GM12878 (cell line): ENCODE results near the gene DCLRE1C. TPM values are rescaled to one million over a fixed set of nuclear protein-coding genes. Genes with fewer than 3 reads are reported as not detected.

ENCODE experiments used
- ATAC-seq: fragments of 200-7000 bp; cut with Tn5 transposase; 3 replicates; pipeline ENCODE4 v1.9.1; 2020; ENCODE audit warnings: mild to moderate bottlenecking, moderate library complexity
- BruUV-seq: library from RNA; stranded (reverse); fragments of 400-500 nt; replicated peaks from 2 replicates; lab custom pipeline; 2021; lab: Mats Ljungman, UMichigan
- CTCF ChIA-PET: fragments of 300-600 bp; sonication (Branson Sonifier 250); formaldehyde crosslinking; extraction: SDS; loops from one replicate; lab custom pipeline; 2021; ENCODE audit warnings: inconsistent platforms; lab: Yijun Ruan, JAX
- POLR2A ChIA-PET: fragments of 350-600 bp; formaldehyde crosslinking; extraction: SDS; loops from one replicate; lab custom pipeline; 2021; ENCODE audit warnings: inconsistent platforms; lab: Charles Lee
- RAD21 ChIA-PET: fragments of 300-600 bp; sonication (Branson Sonifier 250); formaldehyde crosslinking; loops from one replicate; lab custom pipeline; 2023; ENCODE audit warnings: antibody characterized with exemption; ENCODE audit not compliant: unreplicated experiment; lab: Charles Lee
- SMC1A ChIA-PET: fragments of 300-600 bp; sonication (Branson Sonifier 250); formaldehyde crosslinking; loops from one replicate; lab custom pipeline; 2023; ENCODE audit not compliant: unreplicated experiment, uncharacterized antibody; lab: Charles Lee
- DNase-seq: peaks from one replicate; pipeline ENCODE4 v3.0.0-alpha.2; 2011; ENCODE audit warnings: low read depth, low spot score
- FAIRE-seq: peaks from 3 replicates; lab custom pipeline; 2011; peaks lifted over from hg19 to GRCh38; lab: Jason Lieb, UNC
- H2AFZ ChIP-seq: 2 replicates; pipeline ENCODE4 v1.6.0; 2011; ENCODE audit warnings: low read depth, low read length, control low read depth; ENCODE audit not compliant: control insufficient read depth
- H3K27ac ChIP-seq: 2 replicates; pipeline ENCODE4 v1.5.1; 2011; ENCODE audit warnings: control low read depth; ENCODE audit not compliant: control insufficient read depth, insufficient read depth
- H3K27me3 ChIP-seq, 2 experiments: replicated peaks in 1 of 2; 2 replicates each; pipeline versions ENCODE4 v1.6.0 to v1.6.1; 2011; ENCODE audit warnings: low read length in 1 of 2; ENCODE audit not compliant: control insufficient read depth in 2 of 2, insufficient read depth in 2 of 2
- H3K36me3 ChIP-seq, 2 experiments: 2 replicates each; pipeline ENCODE4 v1.5.1; 2011; ENCODE audit warnings: low read length in 1 of 2; ENCODE audit not compliant: control insufficient read depth in 2 of 2, insufficient read depth in 2 of 2
- H3K4me1 ChIP-seq: 2 replicates; pipeline ENCODE4 v1.6.1; 2011; ENCODE audit warnings: mild to moderate bottlenecking, low read length, moderate library complexity, mixed read lengths; ENCODE audit not compliant: control insufficient read depth, insufficient read depth
- H3K4me2 ChIP-seq: 2 replicates; pipeline ENCODE4 v1.6.0; 2011; ENCODE audit warnings: control low read depth; ENCODE audit not compliant: control insufficient read depth, insufficient read depth
- H3K4me3 ChIP-seq: fragments of 200-600 bp; sonication (generic); 2 replicates; pipeline ENCODE4 v1.5.1; 2016
- H3K79me2 ChIP-seq: 2 replicates; pipeline ENCODE4 v1.6.0; 2011; ENCODE audit warnings: low read length; ENCODE audit not compliant: control insufficient read depth, insufficient read depth
- H3K9ac ChIP-seq: 2 replicates; pipeline ENCODE4 v1.8.0; 2011; ENCODE audit warnings: low read length, control low read depth, mixed read lengths; ENCODE audit not compliant: control insufficient read depth, insufficient read depth
- H3K9me3 ChIP-seq: replicated peaks from 3 replicates; pipeline ENCODE4 v1.5.1; 2011; ENCODE audit warnings: mild to moderate bottlenecking, low read length; ENCODE audit not compliant: control insufficient read depth, insufficient read depth
- H4K20me1 ChIP-seq: 2 replicates; pipeline ENCODE4 v1.6.0; 2011; ENCODE audit not compliant: control insufficient read depth, insufficient read depth
- ESRRA ChIP-seq: IDR thresholded peaks from 2 replicates; pipeline ENCODE4 v1.6.1; 2012; ENCODE audit warnings: mild to moderate bottlenecking, low read length, improper control_type of control experiment
- KLF5 ChIP-seq: fragments of 450-650 bp; IDR thresholded peaks from 2 replicates; pipeline ENCODE4 v1.6.1; 2014; ENCODE audit warnings: mild to moderate bottlenecking; ENCODE audit not compliant: partially characterized antibody
- LARP7 ChIP-seq: fragments of 450-650 bp; IDR thresholded peaks from 2 replicates; pipeline ENCODE4 v1.6.1; 2017; ENCODE audit warnings: mild to moderate bottlenecking
- RUNX3 ChIP-seq: IDR thresholded peaks from 2 replicates; pipeline ENCODE4 v1.6.1; 2012; ENCODE audit warnings: low read length, inconsistent platforms
- SIX5 ChIP-seq: IDR thresholded peaks from 2 replicates; pipeline ENCODE4 v1.6.1; 2011; ENCODE audit warnings: mild to moderate bottlenecking, low read depth, low read length, moderate library complexity; ENCODE audit not compliant: severe bottlenecking
- SMAD5 ChIP-seq: IDR thresholded peaks from 2 replicates; pipeline ENCODE4 v1.6.1; 2016; ENCODE audit warnings: antibody characterized with exemption, low read depth
- SMARCA5 ChIP-seq: fragments of 450-650 bp; IDR thresholded peaks from 2 replicates; pipeline ENCODE4 v1.6.1; 2017; ENCODE audit warnings: mild to moderate bottlenecking
- SP1 ChIP-seq: IDR thresholded peaks from one replicate; pipeline ENCODE4 v1.6.1; 2011; ENCODE audit warnings: low read depth, low read length
- STAT3 ChIP-seq: IDR thresholded peaks from 2 replicates; pipeline ENCODE4 v1.6.1; 2011; ENCODE audit warnings: low read depth, low read length, improper control_type of control experiment
- SUZ12 ChIP-seq: fragments of 200-600 bp; sonication (generic); IDR thresholded peaks from one replicate; pipeline ENCODE4 v1.6.1; 2018; ENCODE audit warnings: antibody characterized with exemption, mild to moderate bottlenecking; ENCODE audit not compliant: unreplicated experiment
- TARDBP ChIP-seq: IDR thresholded peaks from 2 replicates; pipeline ENCODE4 v1.6.1; 2016; ENCODE audit warnings: borderline replicate concordance
- ZBED1 ChIP-seq: IDR thresholded peaks from 2 replicates; pipeline ENCODE4 v1.6.1; 2016; ENCODE audit warnings: borderline replicate concordance
- ZNF384 ChIP-seq: IDR thresholded peaks from 2 replicates; pipeline ENCODE4 v1.6.1; 2012; ENCODE audit warnings: low read depth, mild to moderate bottlenecking, low read length, improper control_type of control experiment, borderline replicate concordance
- WGBS: methylation state at CpG from one replicate; pipeline ENCODE4 v1.1.6; 2016; ENCODE audit warnings: low lambda C conversion rate; ENCODE audit not compliant: insufficient replicate concordance, insufficient coverage; ENCODE audit errors: missing lambda C conversion rate; 5-methylcytosine and 5-hydroxymethylcytosine counted together
- in situ Hi-C: fragments of 300-500 bp; cut with MboI; formaldehyde crosslinking; loops from 9 replicates; pipeline ENCODE4 v1.14.3; 2018; ENCODE audit warnings: mixed read lengths
- intact Hi-C: fragments of 100-400 bp; cut with micrococcal nuclease; formaldehyde crosslinking; loops from one replicate; pipeline ENCODE4 v1.14.2; 2022; ENCODE audit not compliant: unreplicated experiment
- polyA plus RNA-seq, 11 experiments: library from polyadenylated mRNA; depleted of rRNA in 4 of 11; unstranded in 6 of 11; stranded (reverse) in 5 of 11; fragments of >200 nt; fragmentation: Nextera tagmentation in 4 of 11; fragmentation: Illumina TruSeq in 1 of 11; extraction: Ambion mirVana in 4 of 11; extraction: Trizol in 1 of 11; gene quantifications; 1 replicate in 1 of 11; 2 replicates in 10 of 11; pipeline versions ENCODE4 v1.2.1 to v1.2.3, GENCODE V29; 2011 to 2016; ENCODE audit warnings: inconsistent platforms in 2 of 11, missing spikeins in 2 of 11, low read depth in 1 of 11
- total RNA-seq, 4 experiments: library from RNA; depleted of rRNA in 3 of 4; stranded (reverse); fragments of >200 nt in 3 of 4; fragmentation: Illumina TruSeq in 1 of 4; extraction: Trizol in 1 of 4; gene quantifications; 2 replicates each; pipeline versions ENCODE4 v1.2.1 to v1.2.3, GENCODE V29; 2013 to 2021

The DCLRE1C gene
- total and polyA plus RNA-seq, 10 of the 15 experiments (the other 5 are each of a cell fraction or from before 2014, with no cell fraction given), result 15.7 to 43.4 (median 26.0) TPM

DNA sequence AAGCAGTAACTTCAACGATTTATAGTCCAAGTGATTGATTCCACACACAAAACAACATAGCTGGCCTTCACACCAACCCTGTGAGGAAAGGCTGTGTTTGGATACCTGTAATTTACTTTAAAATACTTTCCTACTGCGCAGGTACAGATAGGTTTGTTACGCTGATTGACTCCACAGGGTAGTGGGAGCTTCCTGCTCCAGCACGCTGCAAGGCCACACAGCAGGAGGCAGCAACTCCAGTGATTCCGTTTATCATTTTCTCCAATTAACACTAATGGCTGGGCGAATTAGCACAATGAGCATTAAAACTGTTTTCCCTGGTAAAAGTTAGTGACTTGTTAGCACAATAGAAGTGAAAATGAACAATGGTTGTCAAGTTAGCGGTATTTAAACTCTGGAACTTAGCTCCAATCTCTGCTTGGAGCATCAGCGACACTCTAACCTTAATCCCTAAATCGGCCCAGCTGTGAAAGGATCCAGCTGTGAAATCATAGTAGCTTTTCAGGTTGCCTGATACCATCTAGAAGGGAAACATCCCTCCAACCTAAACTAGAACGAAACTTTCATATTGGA is 959 bp downstream of the DCLRE1C start:
- FAIRE-seq, result no peak
- Histone ChIP-seq H3K27me3 (no peaks in the 10 kb centered on the region), H3K79me2 (peaks cover 54% of the 10 kb centered on the region), H3K4me3 (peak overlapping the region; percentile 91), H2AFZ (peak overlapping the region; percentile 77; the same call in 1 of the 2 replicates), H3K9ac (peak overlapping the region; percentile 95), H3K9me3 (no peaks in the 10 kb centered on the region), H4K20me1 (0 out of 2 replicates have a peak, but pooled peaks cover 4% of the 10 kb centered on the region), H3K4me2 (peak overlapping the region; percentile 90), H3K4me1 (peaks cover 21% of the 10 kb centered on the region), H3K36me3 (peaks cover 0 to 11% of the 10 kb centered on the region in 2 experiments; a peak in 2 of 4 replicates), H3K27ac (peak overlapping the region; percentile 98)
- TSS peak; percentile 61 for BruUV-seq
- SMC1A ChIA-PET, result interaction anchor here (0.7 to 3.1 kb wide), 21 partner anchors 9 to 416 kb away, joined by 3 to 23 read pairs (median 5); partner anchors contain the start of genes CDNF, HSPA14, MSANTD7 and SUV39H2
- intact Hi-C loops (loop anchor here (5.0 to 10.0 kb wide), 3 partner anchors 116 to 1632 kb away; partner anchors contain the start of genes CDNF, HSPA14 and MSANTD7), in situ Hi-C loops (no loop called here)
- no peak for TF ChIP-seq SUZ12
- no peak for TF ChIP-seq STAT3
- TF ChIP-seq TARDBP, result no peak
- 0 out of 2 replicates have a peak, but pooled peaks have one; percentile 36 for TF ChIP-seq ZBED1
- ATAC-seq, result 0 out of 3 replicates have a peak, but pooled peaks have one; percentile 6
- DNase-seq, result no peak
- 2% methylated on average over 10 of the region's 10 CpGs for WGBS
- CTCF ChIA-PET, result interaction anchor here (0.7 to 3.0 kb wide), 22 partner anchors 8 to 770 kb away, joined by 3 to 22 read pairs (median 4); partner anchors contain the start of genes CDNF, HSPA14, MSANTD7 and SUV39H2
- POLR2A ChIA-PET, result interaction anchor here (0.7 to 5.0 kb wide), 11 partner anchors 19 to 413 kb away, joined by 3 to 17 read pairs (median 3); partner anchors contain the start of genes CDNF, HSPA14, MSANTD7 and SUV39H2
- RAD21 ChIA-PET, result interaction anchor here (0.7 to 2.9 kb wide), 14 partner anchors 19 to 306 kb away, joined by 3 to 18 read pairs (median 5); partner anchors contain the start of genes CDNF, HSPA14, MSANTD7 and NMT2

DNA sequence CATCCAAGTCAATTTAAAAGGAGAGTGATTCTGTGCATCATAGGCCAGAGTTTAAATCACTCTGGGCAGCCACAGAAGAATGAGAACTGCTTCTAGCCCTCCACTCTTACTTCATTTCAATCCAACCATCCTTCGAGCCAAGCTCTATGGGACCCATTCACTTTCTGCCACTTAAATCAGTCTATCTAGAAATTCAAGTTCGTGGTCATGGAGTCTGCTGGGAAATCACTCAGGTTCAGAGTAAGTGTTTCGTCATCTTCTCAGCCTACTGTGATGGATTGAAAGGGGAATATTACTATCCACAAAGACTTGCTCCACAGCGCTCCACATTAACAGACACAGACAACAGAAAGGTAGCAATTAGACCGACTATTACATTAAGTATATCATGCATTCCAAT is 4.6 kb downstream of the DCLRE1C start:
- CTCF ChIA-PET, result interaction anchor here (2.0 to 2.5 kb wide), 2 partner anchors 23 to 64 kb away, joined by 6 to 7 read pairs; no protein-coding TSS in a partner anchor
- Histone ChIP-seq H2AFZ (no peak overlapping the region), H3K9ac (no peak overlapping the region), H3K4me1 (peaks cover 21% of the 10 kb centered on the region), H3K4me2 (peak overlapping the region; percentile 59), H3K27me3 (no peaks in the 10 kb centered on the region), H4K20me1 (0 out of 2 replicates have a peak, but pooled peaks cover 4% of the 10 kb centered on the region), H3K79me2 (peaks cover 57% of the 10 kb centered on the region), H3K9me3 (no peaks in the 10 kb centered on the region), H3K36me3 (peaks cover 6 to 32% of the 10 kb centered on the region in 2 experiments), H3K4me3 (no peak overlapping the region), H3K27ac (no peak overlapping the region)
- FAIRE-seq (no peak), DNase-seq (no peak), ATAC-seq (no peak)
- intact Hi-C loops, result no loop called here
- RAD21 ChIA-PET, result interaction anchor here (1.0 kb wide), 1 partner anchor 398 kb away, joined by 3 read pairs; no protein-coding TSS in a partner anchor
- no TSS peak for BruUV-seq
- POLR2A ChIA-PET, result interaction anchor here (0.6 to 1.4 kb wide), 2 partner anchors 29 to 71 kb away, joined by 3 read pairs; partner anchors contain the start of gene SUV39H2
- TF ChIP-seq SMAD5, result no peak
- no peak for TF ChIP-seq LARP7
- TF ChIP-seq RUNX3, result no peak
- no peak for TF ChIP-seq SIX5
- TF ChIP-seq SMARCA5, result no peak
- TF ChIP-seq SP1, result no peak
- TF ChIP-seq KLF5, result no peak
- no peak for TF ChIP-seq ZNF384
- no peak for TF ChIP-seq ESRRA
- 88% methylated on average over 5 of the region's 5 CpGs for WGBS
- SMC1A ChIA-PET, result interaction anchor here (0.5 to 1.7 kb wide), 9 partner anchors 10 to 923 kb away, joined by 3 to 6 read pairs (median 3); partner anchors contain the start of genes CDNF and MEIG1
- in situ Hi-C loops, result no loop called here
